Activated CD4-positive, alpha-beta T cell treated with anti-CD3 and anti-CD28 coated beads for 1 hour (primary cell): ENCODE data around the gene GNB5.
"Not testable (repeated sequence)": the region's sequence is repeated elsewhere in the genome, so short reads cannot be mapped to it uniquely, and the experiment has no call there.

Experiments
- DNase-seq: peaks from one replicate; pipeline ENCODE4 v3.0.0-alpha.2; 2020

Gene GNB5

GRCh38 chr15:52086011-52086786 lies 105.0 kb downstream of the GNB5 start:
- DNase-seq, result no peak

- no peak for DNase-seq
Measured at GRCh38 chr15:52085299-52085698, 105.9 kb downstream of the GNB5 start.

- no peak for DNase-seq
Measured at GRCh38 chr15:52083603-52084002, 107.6 kb downstream of the GNB5 start.

GRCh38 chr15:52083037-52083359 lies 108.2 kb downstream of the GNB5 start:
- DNase-seq, result not testable (repeated sequence)

- DNase-seq, result no peak
Measured at GRCh38 chr15:52082197-52083036, 108.8 kb downstream of the GNB5 start.

- no peak for DNase-seq
Measured at GRCh38 chr15:52080706-52081392, 110.3 kb downstream of the GNB5 start.

GRCh38 chr15:52080031-52080430 lies 111.2 kb downstream of the GNB5 start:
- no peak for DNase-seq

- DNase-seq, result peak; percentile 73
Measured at GRCh38 chr15:52078876-52079700, 112.1 kb downstream of the GNB5 start.

GRCh38 chr15:52078197-52078875 lies 112.9 kb downstream of the GNB5 start:
- DNase-seq, result no peak

GRCh38 chr15:52076889-52077781 lies 114.1 kb downstream of the GNB5 start:
- DNase-seq, result no peak

- no peak for DNase-seq
Measured at GRCh38 chr15:52071570-52071969, 119.6 kb downstream of the GNB5 start.

GRCh38 chr15:52069559-52069958 lies 121.6 kb downstream of the GNB5 start:
- DNase-seq, result no peak

- DNase-seq, result no peak
Measured at GRCh38 chr15:52068004-52068615, 123.1 kb downstream of the GNB5 start.

GRCh38 chr15:52067545-52067926 lies 123.7 kb downstream of the GNB5 start:
- no peak for DNase-seq

- no peak for DNase-seq
Measured at GRCh38 chr15:52066842-52067544, 124.2 kb downstream of the GNB5 start.
